ENCODE measurements around the gene HAUS3. TPM values are rescaled to one million over a fixed set of nuclear protein-coding genes. Genes with fewer than 3 reads are reported as not detected.

HAUS3 gene
- total RNA-seq, 1 donor from 2014 or later = 24.4 TPM

DNA sequence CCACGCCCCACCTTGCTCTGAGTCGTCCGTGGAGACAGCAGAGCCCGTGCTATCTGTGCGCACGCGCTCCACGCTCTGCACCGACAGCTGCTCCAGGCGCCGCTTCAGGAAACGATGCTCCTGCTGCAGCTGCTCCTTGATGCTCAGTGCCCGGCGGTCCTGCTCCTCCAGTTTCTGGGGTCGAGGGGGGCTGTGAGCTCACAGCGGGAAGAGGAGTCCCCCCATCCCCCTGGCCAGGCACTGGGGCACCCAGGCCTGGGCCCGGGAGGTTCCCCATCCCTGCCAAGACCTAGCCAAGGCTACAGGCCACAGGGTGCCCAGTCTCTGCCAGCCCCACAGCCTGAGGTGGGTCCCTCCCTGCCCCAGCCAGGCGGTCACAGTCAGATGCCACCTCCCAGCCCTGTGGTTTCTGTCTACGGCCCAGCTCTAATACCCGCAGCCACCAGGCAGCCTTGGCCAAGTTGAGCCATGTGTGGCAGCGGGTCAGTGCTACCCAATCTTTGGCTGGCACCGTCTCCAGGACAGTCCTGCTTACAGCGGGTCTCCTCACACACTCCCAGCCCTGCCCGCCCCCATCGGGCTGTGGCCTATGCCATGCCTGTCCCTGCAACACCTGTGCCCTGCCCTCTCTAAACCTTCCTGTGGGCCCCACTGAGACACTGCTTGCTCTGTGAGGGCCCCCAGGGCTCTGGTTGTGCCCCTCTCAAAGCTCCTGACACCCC, 9.3 kb upstream of the HAUS3 start:
- H3K9ac ChIP-seq = no peak overlapping the region
- H3K9me3 ChIP-seq (ENCODE audit: low read depth) = no peaks in the 10 kb centered on the region
- H2AFZ ChIP-seq (replicated peaks) = no peak overlapping the region
- H3K4me2 ChIP-seq = no peak overlapping the region
- no peaks in the 10 kb centered on the region for H3K36me3 ChIP-seq
- peaks cover 3% of the 10 kb centered on the region for H3K4me1 Mint-ChIP-seq
- no peak overlapping the region for H3K4me3 Mint-ChIP-seq
- no peaks in the 10 kb centered on the region for H3K79me2 ChIP-seq (ENCODE audit: low read depth)
- peaks cover 50% of the 10 kb centered on the region for H4K20me1 ChIP-seq (ENCODE audit: low read depth)
- peaks cover 13% of the 10 kb centered on the region for H3K36me3 Mint-ChIP-seq
- H3K27ac ChIP-seq = no peak overlapping the region
- TF ChIP-seq EZH2 (IDR thresholded peaks at IDR 0.05) (no peak), EZH2phosphoT487 (IDR thresholded peaks at IDR 0.05) (no peak)
- TF ChIP-seq, protein P1, sequence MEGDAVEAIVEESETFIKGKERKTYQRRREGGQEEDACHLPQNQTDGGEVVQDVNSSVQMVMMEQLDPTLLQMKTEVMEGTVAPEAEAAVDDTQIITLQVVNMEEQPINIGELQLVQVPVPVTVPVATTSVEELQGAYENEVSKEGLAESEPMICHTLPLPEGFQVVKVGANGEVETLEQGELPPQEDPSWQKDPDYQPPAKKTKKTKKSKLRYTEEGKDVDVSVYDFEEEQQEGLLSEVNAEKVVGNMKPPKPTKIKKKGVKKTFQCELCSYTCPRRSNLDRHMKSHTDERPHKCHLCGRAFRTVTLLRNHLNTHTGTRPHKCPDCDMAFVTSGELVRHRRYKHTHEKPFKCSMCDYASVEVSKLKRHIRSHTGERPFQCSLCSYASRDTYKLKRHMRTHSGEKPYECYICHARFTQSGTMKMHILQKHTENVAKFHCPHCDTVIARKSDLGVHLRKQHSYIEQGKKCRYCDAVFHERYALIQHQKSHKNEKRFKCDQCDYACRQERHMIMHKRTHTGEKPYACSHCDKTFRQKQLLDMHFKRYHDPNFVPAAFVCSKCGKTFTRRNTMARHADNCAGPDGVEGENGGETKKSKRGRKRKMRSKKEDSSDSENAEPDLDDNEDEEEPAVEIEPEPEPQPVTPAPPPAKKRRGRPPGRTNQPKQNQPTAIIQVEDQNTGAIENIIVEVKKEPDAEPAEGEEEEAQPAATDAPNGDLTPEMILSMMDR (IDR thresholded peaks at IDR 0.05) = no peak
- H3K4me1 ChIP-seq = no peaks in the 10 kb centered on the region
- H3K27me3 ChIP-seq = no peaks in the 10 kb centered on the region
- no peak overlapping the region for H3K4me3 ChIP-seq
- H3K9me3 Mint-ChIP-seq = no peaks in the 10 kb centered on the region
- DNase-seq (ENCODE audit: low spot score) = no peak
- no peaks in the 10 kb centered on the region for H3F3A ChIP-seq (ENCODE audit: low read depth)
- peaks cover 7% of the 10 kb centered on the region for H3K27me3 Mint-ChIP-seq (ENCODE audit: insufficient read depth, low read depth)
- H3K27ac Mint-ChIP-seq = no peak overlapping the region

DNA sequence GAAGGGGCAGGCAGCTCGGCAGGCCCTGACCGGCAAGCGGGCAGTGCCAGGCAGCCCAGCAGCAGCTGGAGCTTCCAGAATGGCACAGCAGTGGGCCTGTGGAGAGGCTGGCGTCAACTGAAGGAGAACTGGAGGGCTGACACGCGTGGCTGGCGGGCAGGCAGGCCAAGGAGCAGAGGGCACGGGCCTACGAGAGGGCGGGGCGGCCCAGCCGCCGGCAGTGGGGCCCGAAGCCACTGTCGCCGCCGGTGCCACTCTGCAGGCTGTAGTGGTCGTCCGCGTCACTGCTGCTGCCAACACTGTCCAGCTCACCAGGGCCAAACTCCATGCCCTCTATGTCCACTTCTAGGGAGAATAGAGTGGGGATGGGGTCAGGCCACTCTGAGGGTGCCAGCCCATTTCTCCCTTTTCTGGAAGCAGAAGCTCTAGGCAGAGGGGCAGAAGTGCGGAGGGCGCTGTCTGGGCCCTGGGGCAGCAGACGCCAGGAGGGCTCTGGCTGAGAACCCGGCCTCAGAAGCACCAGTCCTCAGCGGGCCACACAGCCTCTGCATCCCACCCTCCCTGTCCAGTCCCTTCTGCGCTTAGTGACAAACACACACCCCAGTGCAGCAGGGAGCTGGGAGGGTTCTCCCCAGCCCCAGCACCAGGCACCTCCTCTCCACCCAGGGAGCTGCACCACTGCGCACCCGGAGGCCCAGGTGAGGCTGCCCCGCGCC, 8.6 kb upstream of the HAUS3 start:
- peaks cover 13% of the 10 kb centered on the region for H3K36me3 Mint-ChIP-seq
- Histone ChIP-seq H3K79me2 (ENCODE audit: low read depth) (no peaks in the 10 kb centered on the region), H3F3A (ENCODE audit: low read depth) (no peaks in the 10 kb centered on the region), H4K20me1 (ENCODE audit: low read depth) (peaks cover 42% of the 10 kb centered on the region), H3K9ac (no peak overlapping the region), H3K9me3 (ENCODE audit: low read depth) (no peaks in the 10 kb centered on the region), H3K4me2 (no peak overlapping the region), H3K27me3 (no peaks in the 10 kb centered on the region), H3K4me3 (no peak overlapping the region), H3K36me3 (no peaks in the 10 kb centered on the region), H2AFZ (replicated peaks) (no peak overlapping the region), H3K27ac (no peak overlapping the region), H3K4me1 (no peaks in the 10 kb centered on the region)
- TF ChIP-seq, protein P1 (IDR thresholded peaks at IDR 0.05) = no peak
- TF ChIP-seq EZH2 (IDR thresholded peaks at IDR 0.05) = no peak
- TF ChIP-seq EZH2phosphoT487 (IDR thresholded peaks at IDR 0.05) = no peak
- H3K27ac Mint-ChIP-seq = no peak overlapping the region
- H3K4me1 Mint-ChIP-seq = peaks cover 5% of the 10 kb centered on the region
- peaks cover 10% of the 10 kb centered on the region for H3K27me3 Mint-ChIP-seq (ENCODE audit: insufficient read depth, low read depth)
- no peak overlapping the region for H3K4me3 Mint-ChIP-seq
- no peaks in the 10 kb centered on the region for H3K9me3 Mint-ChIP-seq
- no peak for DNase-seq (ENCODE audit: low spot score)

DNA sequence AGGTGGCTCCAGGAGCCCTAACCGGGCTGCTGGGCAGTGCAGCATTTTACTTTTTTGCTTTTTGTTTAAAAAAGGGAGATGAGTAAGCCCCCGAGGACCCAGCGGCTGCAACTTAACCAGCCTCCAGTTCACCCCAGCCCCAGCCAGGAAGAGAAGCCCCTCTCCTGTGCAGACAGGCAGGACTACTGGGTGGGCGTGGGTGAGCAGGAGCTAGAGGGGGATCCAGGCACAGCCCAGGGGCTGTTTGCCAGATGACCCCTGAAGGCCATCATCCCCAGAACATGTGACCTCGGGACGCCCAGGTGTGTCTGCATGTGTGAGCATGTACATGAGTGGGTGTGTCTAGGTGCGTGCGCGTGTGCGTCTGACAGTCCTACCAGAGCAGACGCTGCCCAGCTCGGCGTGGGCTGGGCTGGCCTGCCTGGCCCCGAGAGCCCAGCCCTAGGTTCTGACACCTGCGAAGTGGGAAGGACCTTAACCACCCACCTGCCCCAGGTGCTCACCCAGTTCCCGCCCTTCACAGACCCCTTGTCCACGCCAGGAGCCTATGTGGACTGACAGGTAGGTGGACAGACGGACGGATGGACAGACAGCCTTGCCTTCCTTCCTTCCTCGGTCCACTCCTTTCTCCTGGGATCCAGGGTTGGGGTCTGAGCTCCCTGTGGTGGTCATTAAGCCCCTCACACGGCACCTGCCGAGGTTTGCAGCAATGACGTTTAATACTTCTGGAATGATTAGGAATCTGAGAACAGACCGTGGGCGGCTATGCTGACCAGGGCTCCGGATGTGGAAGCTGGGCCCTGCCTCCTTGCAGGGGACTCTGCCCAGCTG, 7.8 kb upstream of the HAUS3 start:
- no peaks in the 10 kb centered on the region for H3K9me3 ChIP-seq (ENCODE audit: low read depth)
- Mint-ChIP-seq H3K4me3 (no peak overlapping the region), H3K36me3 (peaks cover 17% of the 10 kb centered on the region), H3K27me3 (ENCODE audit: insufficient read depth, low read depth) (peaks cover 12% of the 10 kb centered on the region), H3K9me3 (no peaks in the 10 kb centered on the region), H3K27ac (no peak overlapping the region), H3K4me1 (peaks cover 12% of the 10 kb centered on the region)
- peaks cover 7% of the 10 kb centered on the region for H3F3A ChIP-seq (ENCODE audit: low read depth)
- H3K36me3 ChIP-seq = peaks cover under 1% of the 10 kb centered on the region
- no peaks in the 10 kb centered on the region for H3K4me1 ChIP-seq
- no peak for TF ChIP-seq EZH2 (IDR thresholded peaks at IDR 0.05)
- TF ChIP-seq EZH2phosphoT487 (IDR thresholded peaks at IDR 0.05) = no peak
- TF ChIP-seq, protein P1 (IDR thresholded peaks at IDR 0.05) = no peak
- no peaks in the 10 kb centered on the region for H3K27me3 ChIP-seq
- no peak for DNase-seq (ENCODE audit: low spot score)
- no peaks in the 10 kb centered on the region for H3K79me2 ChIP-seq (ENCODE audit: low read depth)
- no peak overlapping the region for H3K9ac ChIP-seq
- H4K20me1 ChIP-seq (ENCODE audit: low read depth) = peaks cover 35% of the 10 kb centered on the region
- H3K4me3 ChIP-seq = no peak overlapping the region
- H3K27ac ChIP-seq = no peak overlapping the region
- no peak overlapping the region for H2AFZ ChIP-seq (replicated peaks)
- H3K4me2 ChIP-seq = no peak overlapping the region

Data from neural progenitor cell (in vitro differentiated cells).